HCT116 (cell line): ENCODE results near the gene PHF19. TPM values are rescaled to one million over a fixed set of nuclear protein-coding genes. Genes with fewer than 3 reads are reported as not detected.

ENCODE experiments used
- ATAC-seq: fragments of 200-7000 bp; cut with Tn5 transposase; 2 replicates; pipeline ENCODE4 v1.9.1; 2020; ENCODE audit warnings: mild to moderate bottlenecking, moderate library complexity
- BruUV-seq: library from RNA; stranded (reverse); fragments of 400-500 nt; replicated peaks from 2 replicates; lab custom pipeline; 2021; lab: Mats Ljungman, UMichigan
- CTCF ChIA-PET: fragments of 300-600 bp; sonication (Branson Sonifier 250); formaldehyde crosslinking; loops from one replicate; lab custom pipeline; 2021; ENCODE audit warnings: antibody characterized with exemption; lab: Charles Lee
- POLR2A ChIA-PET: fragments of 300-600, 350-600 bp; sonication (Branson Sonifier 250); formaldehyde crosslinking; loops from one replicate; lab custom pipeline; 2021; ENCODE audit warnings: antibody characterized with exemption; lab: Charles Lee
- RAD21 ChIA-PET, 2 experiments: fragments of 300-600 bp; sonication (Branson Sonifier 250); formaldehyde crosslinking; loops; one replicate each; lab custom pipeline; 2023; ENCODE audit warnings: low total read pairs in 2 of 2; ENCODE audit not compliant: uncharacterized antibody in 2 of 2, unreplicated experiment in 2 of 2, low non-redundant PET in 1 of 2; lab: Charles Lee
- DNase-seq: peaks from one replicate; pipeline ENCODE4 v3.0.0-alpha.2; 2010; ENCODE audit warnings: low read depth, low spot score
- H2AFZ ChIP-seq: fragments of 200-600 bp; shearing (Covaris generic), sonication (generic); 2 replicates; pipeline ENCODE4 v1.6.1; 2017; ENCODE audit warnings: low read depth, mixed run types, mixed read lengths, antibody characterized with exemption, low read length; ENCODE audit not compliant: poor library complexity, severe bottlenecking
- H3K27ac ChIP-seq: 2 replicates; pipeline ENCODE4 v1.5.1; 2012; ENCODE audit warnings: low read depth, low read length
- H3K27me3 ChIP-seq: fragments of 200-600 bp; sonication (generic); 2 replicates; pipeline ENCODE4 v1.6.1; 2016; ENCODE audit warnings: mixed run types, low read length, mixed read lengths; ENCODE audit not compliant: insufficient read depth
- H3K36me3 ChIP-seq, 2 experiments: fragments of 200-500 bp in 1 of 2; fragments of 200-600 bp in 1 of 2; sonication (Bioruptor generic) in 1 of 2; sonication (generic) in 1 of 2; 2 replicates each; pipeline versions ENCODE4 v1.5.1 to v1.6.1; 2014 to 2016; ENCODE audit warnings: low read length in 2 of 2, inconsistent platforms in 1 of 2, mixed read lengths in 1 of 2, mixed run types in 1 of 2; ENCODE audit not compliant: insufficient read depth in 2 of 2, control insufficient read depth in 1 of 2
- H3K4me1 ChIP-seq, 2 experiments: fragments of 200-600 bp in 1 of 2; sonication (generic) in 1 of 2; 2 replicates each; pipeline versions ENCODE4 v1.5.1 to v1.6.1; 2012 to 2017; ENCODE audit warnings: low read length in 2 of 2, inconsistent platforms in 1 of 2, mild to moderate bottlenecking in 1 of 2, mixed read lengths in 1 of 2, mixed run types in 1 of 2, moderate library complexity in 1 of 2; ENCODE audit not compliant: insufficient read depth in 2 of 2, control insufficient read depth in 1 of 2
- H3K4me2 ChIP-seq: fragments of 200-600 bp; sonication (generic); 2 replicates; pipeline ENCODE4 v1.6.1; 2017; ENCODE audit warnings: mixed run types, low read length, mixed read lengths
- H3K4me3 ChIP-seq, 2 experiments: fragments of 200-600 bp in 1 of 2; sonication (generic) in 1 of 2; replicated peaks in 1 of 2; 2 replicates each; pipeline ENCODE4 v1.5.1; 2011 to 2016; ENCODE audit warnings: low read length in 2 of 2, control low read depth in 1 of 2, low read depth in 1 of 2, mild to moderate bottlenecking in 1 of 2, mixed read lengths in 1 of 2, mixed run types in 1 of 2
- H3K79me2 ChIP-seq: fragments of 200-600 bp; sonication (generic); 2 replicates; pipeline ENCODE4 v1.6.1; 2017; ENCODE audit warnings: mild to moderate bottlenecking, mixed run types, low read length, moderate library complexity, mixed read lengths; ENCODE audit not compliant: insufficient read depth
- H3K9ac ChIP-seq: fragments of 200-600 bp; sonication (generic); 2 replicates; pipeline ENCODE4 v1.6.1; 2016; ENCODE audit warnings: low read length, mixed read lengths
- H3K9me2 ChIP-seq: fragments of 200-600 bp; sonication (generic), shearing (Covaris generic); 2 replicates; pipeline ENCODE4 v1.6.1; 2017; ENCODE audit warnings: mixed run types, mild to moderate bottlenecking, moderate library complexity; ENCODE audit not compliant: insufficient read depth
- H3K9me3 ChIP-seq, 2 experiments: fragments of 200-500 bp in 1 of 2; fragments of 200-600 bp in 1 of 2; sonication (Bioruptor generic) in 1 of 2; sonication (generic) in 1 of 2; 2 replicates each; pipeline ENCODE4 v1.6.1; 2014 to 2017; ENCODE audit warnings: low read length in 2 of 2, mixed read lengths in 2 of 2, inconsistent platforms in 1 of 2, low read depth in 1 of 2, mild to moderate bottlenecking in 1 of 2, mixed run types in 1 of 2, moderate library complexity in 1 of 2; ENCODE audit not compliant: control insufficient read depth in 1 of 2, insufficient read depth in 1 of 2
- H4K20me1 ChIP-seq: fragments of 200-600 bp; sonication (generic), shearing (Covaris generic); 2 replicates; pipeline ENCODE4 v1.6.1; 2017; ENCODE audit warnings: mixed run types, mild to moderate bottlenecking, moderate library complexity; ENCODE audit not compliant: insufficient read depth
- ATF3 ChIP-seq: IDR thresholded peaks from 2 replicates; pipeline ENCODE4 v1.6.1; 2012
- CEBPB ChIP-seq: IDR thresholded peaks from 2 replicates; pipeline ENCODE4 v1.6.1; 2012; ENCODE audit warnings: low read depth
- CTCF ChIP-seq, 3 experiments: fragments of 200-600 bp in 1 of 3; sonication (generic) in 1 of 3; IDR thresholded peaks in 2 of 3; conservative IDR thresholded peaks in 1 of 3; 2 replicates each; pipeline ENCODE4 v1.5.1; 2012 to 2017; ENCODE audit warnings: low read depth in 2 of 3, low read length in 2 of 3, antibody characterized with exemption in 1 of 3, borderline replicate concordance in 1 of 3, control low read depth in 1 of 3, mild to moderate bottlenecking in 1 of 3, mixed read lengths in 1 of 3, mixed run types in 1 of 3, moderate library complexity in 1 of 3; ENCODE audit not compliant: insufficient read depth in 1 of 3
- EGR1 ChIP-seq: IDR thresholded peaks from 2 replicates; pipeline ENCODE4 v1.6.1; 2012; ENCODE audit warnings: low read depth
- EZH2 ChIP-seq: fragments of 200-600 bp; sonication (generic); IDR thresholded peaks from 2 replicates; pipeline ENCODE4 v1.6.1; 2017; ENCODE audit warnings: antibody characterized with exemption, mixed run types
- EZH2phosphoT487 ChIP-seq: fragments of 200-600 bp; IDR thresholded peaks from 2 replicates; pipeline ENCODE4 v1.6.1; 2018; ENCODE audit warnings: antibody characterized with exemption, borderline replicate concordance
- FOSL1 ChIP-seq: IDR thresholded peaks from 2 replicates; pipeline ENCODE4 v1.6.1; 2012; ENCODE audit warnings: low read depth
- JUND ChIP-seq: IDR thresholded peaks from 2 replicates; pipeline ENCODE4 v1.6.1; 2012
- POLR2A ChIP-seq: IDR thresholded peaks from 2 replicates; pipeline ENCODE4 v1.7.0; 2011; ENCODE audit warnings: borderline replicate concordance; ENCODE audit not compliant: insufficient read depth, insufficient read length; ENCODE audit errors: extremely low read depth
- RAD21 ChIP-seq: IDR thresholded peaks from 2 replicates; pipeline ENCODE4 v1.6.1; 2012; ENCODE audit warnings: low read depth, mild to moderate bottlenecking
- SP1 ChIP-seq: IDR thresholded peaks from 2 replicates; pipeline ENCODE4 v1.6.1; 2012; ENCODE audit warnings: low read depth
- SRF ChIP-seq: IDR thresholded peaks from 2 replicates; pipeline ENCODE4 v1.6.1; 2012; ENCODE audit warnings: low read depth
- YY1 ChIP-seq: IDR thresholded peaks from 2 replicates; pipeline ENCODE4 v1.6.1; 2011; ENCODE audit warnings: low read length, low read depth, moderate library complexity, mild to moderate bottlenecking; ENCODE audit not compliant: insufficient replicate concordance; ENCODE audit errors: extremely low read depth
- ZFX ChIP-seq: fragments of 450-650 bp; IDR thresholded peaks from 2 replicates; pipeline ENCODE4 v1.6.1; 2017
- ZNF274 ChIP-seq: fragments of 200-500 bp; sonication (Bioruptor generic); IDR thresholded peaks from 2 replicates; pipeline ENCODE4 v1.6.1; 2014; ENCODE audit warnings: mild to moderate bottlenecking, low read depth, low read length, inconsistent platforms
- intact Hi-C: fragments of 100-400 bp; cut with micrococcal nuclease; formaldehyde crosslinking; loops from 2 replicates; pipeline ENCODE4 v1.10.0; 2022
- total RNA-seq: library from RNA; stranded (reverse); gene quantifications from one replicate; pipeline ENCODE4 v1.2.1, GENCODE V29; 2021; ENCODE audit not compliant: unreplicated experiment
- TF ChIP-seq, protein P1 (sequence below): IDR thresholded peaks from 2 replicates; pipeline ENCODE4 v1.6.1; 2012; ENCODE audit warnings: low read depth

Gene PHF19
- total RNA-seq, 1 experiment from 2014 or later, result 74.0 TPM

- Histone ChIP-seq H3K79me2 (no peaks in the 10 kb centered on the region), H3K4me1 (no peaks in the 10 kb centered on the region), H2AFZ (no peak overlapping the region), H4K20me1 (no peaks in the 10 kb centered on the region), H3K27ac (no peak overlapping the region), H3K4me3 (no peak overlapping the region), H3K9me2 (no peaks in the 10 kb centered on the region), H3K36me3 (no peaks in the 10 kb centered on the region), H3K9ac (no peak overlapping the region), H3K27me3 (no peaks in the 10 kb centered on the region), H3K9me3 (no peaks in the 10 kb centered on the region), H3K4me2 (no peak overlapping the region)
- intact Hi-C loops, result no loop called here
- ChIA-PET RAD21 (no interaction called here), CTCF (interaction anchor here (0.8 kb wide), 1 partner anchor 65 kb away, joined by 3 read pairs; no protein-coding TSS in a partner anchor), POLR2A (no interaction called here)
- no TSS peak for BruUV-seq
- TF ChIP-seq RAD21 (peak; percentile 36; the same call in 1 of the 2 replicates), CEBPB (no peak), EZH2 (no peak)
- peak; percentile 38; the same call in 1 of the 2 replicates for ATAC-seq
- DNase-seq, result no peak
Measured at GRCh38 chr9:120916588-120916987, 39.6 kb upstream of the PHF19 start.

DNA sequence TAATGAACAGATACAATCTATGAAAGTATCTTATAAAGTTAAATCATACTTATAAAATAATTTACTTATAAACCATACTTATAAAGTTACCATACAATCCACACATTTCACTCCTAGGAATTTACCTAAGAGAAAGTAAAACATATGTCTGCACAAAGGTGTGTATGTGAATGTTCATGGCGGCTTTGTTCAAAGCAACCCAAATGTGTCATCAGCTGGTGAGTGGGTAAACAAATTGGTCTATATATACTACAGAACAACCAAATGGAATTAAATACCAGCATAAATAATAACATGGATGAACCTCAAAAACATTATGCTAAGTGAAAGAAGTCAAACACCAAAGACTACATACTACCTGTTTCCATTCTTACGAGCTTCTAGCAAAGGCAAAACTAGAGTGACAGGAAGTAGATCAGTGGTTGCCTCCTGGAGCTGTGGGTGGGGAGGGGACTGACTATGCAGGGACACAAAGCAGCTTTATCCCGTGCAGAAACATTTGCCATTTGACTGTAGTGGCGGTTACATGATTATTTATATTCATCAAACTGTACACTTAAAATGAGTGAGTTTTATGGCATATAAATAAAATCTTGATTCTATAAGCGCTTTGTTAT, 39.0 kb upstream of the PHF19 start:
- H3K4me2 ChIP-seq, result no peak overlapping the region
- RAD21 ChIA-PET, result no interaction called here
- no peaks in the 10 kb centered on the region for H3K9me3 ChIP-seq
- no peak overlapping the region for H2AFZ ChIP-seq
- POLR2A ChIA-PET, result no interaction called here
- H3K9me2 ChIP-seq, result no peaks in the 10 kb centered on the region
- CTCF ChIA-PET, result no interaction called here
- no TSS peak for BruUV-seq
- H4K20me1 ChIP-seq, result no peaks in the 10 kb centered on the region
- no peak for DNase-seq
- ATAC-seq, result no peak
- H3K36me3 ChIP-seq, result no peaks in the 10 kb centered on the region
- no peaks in the 10 kb centered on the region; a peak in 1 of 4 replicates for H3K4me1 ChIP-seq
- intact Hi-C loops, result no loop called here
- H3K4me3 ChIP-seq, result no peak overlapping the region
- H3K27ac ChIP-seq, result no peak overlapping the region
- H3K27me3 ChIP-seq, result no peaks in the 10 kb centered on the region
- H3K79me2 ChIP-seq, result no peaks in the 10 kb centered on the region
- no peak overlapping the region for H3K9ac ChIP-seq
- no peak for TF ChIP-seq ZFX
- no peak for TF ChIP-seq ZNF274
- no peak for TF ChIP-seq YY1
- TF ChIP-seq RAD21, result no peak
- no peak for TF ChIP-seq SP1
- TF ChIP-seq, protein P1, sequence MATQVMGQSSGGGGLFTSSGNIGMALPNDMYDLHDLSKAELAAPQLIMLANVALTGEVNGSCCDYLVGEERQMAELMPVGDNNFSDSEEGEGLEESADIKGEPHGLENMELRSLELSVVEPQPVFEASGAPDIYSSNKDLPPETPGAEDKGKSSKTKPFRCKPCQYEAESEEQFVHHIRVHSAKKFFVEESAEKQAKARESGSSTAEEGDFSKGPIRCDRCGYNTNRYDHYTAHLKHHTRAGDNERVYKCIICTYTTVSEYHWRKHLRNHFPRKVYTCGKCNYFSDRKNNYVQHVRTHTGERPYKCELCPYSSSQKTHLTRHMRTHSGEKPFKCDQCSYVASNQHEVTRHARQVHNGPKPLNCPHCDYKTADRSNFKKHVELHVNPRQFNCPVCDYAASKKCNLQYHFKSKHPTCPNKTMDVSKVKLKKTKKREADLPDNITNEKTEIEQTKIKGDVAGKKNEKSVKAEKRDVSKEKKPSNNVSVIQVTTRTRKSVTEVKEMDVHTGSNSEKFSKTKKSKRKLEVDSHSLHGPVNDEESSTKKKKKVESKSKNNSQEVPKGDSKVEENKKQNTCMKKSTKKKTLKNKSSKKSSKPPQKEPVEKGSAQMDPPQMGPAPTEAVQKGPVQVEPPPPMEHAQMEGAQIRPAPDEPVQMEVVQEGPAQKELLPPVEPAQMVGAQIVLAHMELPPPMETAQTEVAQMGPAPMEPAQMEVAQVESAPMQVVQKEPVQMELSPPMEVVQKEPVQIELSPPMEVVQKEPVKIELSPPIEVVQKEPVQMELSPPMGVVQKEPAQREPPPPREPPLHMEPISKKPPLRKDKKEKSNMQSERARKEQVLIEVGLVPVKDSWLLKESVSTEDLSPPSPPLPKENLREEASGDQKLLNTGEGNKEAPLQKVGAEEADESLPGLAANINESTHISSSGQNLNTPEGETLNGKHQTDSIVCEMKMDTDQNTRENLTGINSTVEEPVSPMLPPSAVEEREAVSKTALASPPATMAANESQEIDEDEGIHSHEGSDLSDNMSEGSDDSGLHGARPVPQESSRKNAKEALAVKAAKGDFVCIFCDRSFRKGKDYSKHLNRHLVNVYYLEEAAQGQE, result no peak
- no peak for TF ChIP-seq ATF3
- TF ChIP-seq EZH2phosphoT487, result no peak
- TF ChIP-seq POLR2A, result no peak
- TF ChIP-seq SRF, result no peak
- TF ChIP-seq JUND, result no peak
- no peak for TF ChIP-seq FOSL1
- TF ChIP-seq CTCF (IDR thresholded peaks at IDR 0.05 in 2 of 3, conservative IDR thresholded peaks at IDR 0.05 in 1 of 3; ENCODE audit: borderline replicate concordance in 1 of 3, insufficient read depth in 1 of 3, low read depth in 2 of 3, low read length in 2 of 3), result no peak
- TF ChIP-seq EZH2, result no peak
- no peak for TF ChIP-seq EGR1
